GM12878 (cell line): Measurements from ENCODE around the gene CNDP2. TPM values are rescaled to one million over a fixed set of nuclear protein-coding genes. Genes with fewer than 3 reads are reported as not detected.

Experiments used
- ATAC-seq: fragments of 200-7000 bp; cut with Tn5 transposase; 3 replicates; pipeline ENCODE4 v1.9.1; 2020; ENCODE audit warnings: mild to moderate bottlenecking, moderate library complexity
- BruUV-seq: library from RNA; stranded (reverse); fragments of 400-500 nt; replicated peaks from 2 replicates; lab custom pipeline; 2021; lab: Mats Ljungman, UMichigan
- CTCF ChIA-PET: fragments of 300-600 bp; sonication (Branson Sonifier 250); formaldehyde crosslinking; extraction: SDS; loops from one replicate; lab custom pipeline; 2021; ENCODE audit warnings: inconsistent platforms; lab: Yijun Ruan, JAX
- POLR2A ChIA-PET: fragments of 350-600 bp; formaldehyde crosslinking; extraction: SDS; loops from one replicate; lab custom pipeline; 2021; ENCODE audit warnings: inconsistent platforms; lab: Charles Lee
- RAD21 ChIA-PET: fragments of 300-600 bp; sonication (Branson Sonifier 250); formaldehyde crosslinking; loops from one replicate; lab custom pipeline; 2023; ENCODE audit warnings: antibody characterized with exemption; ENCODE audit not compliant: unreplicated experiment; lab: Charles Lee
- SMC1A ChIA-PET: fragments of 300-600 bp; sonication (Branson Sonifier 250); formaldehyde crosslinking; loops from one replicate; lab custom pipeline; 2023; ENCODE audit not compliant: unreplicated experiment, uncharacterized antibody; lab: Charles Lee
- DNase-seq: peaks from one replicate; pipeline ENCODE4 v3.0.0-alpha.2; 2011; ENCODE audit warnings: low read depth, low spot score
- FAIRE-seq: peaks from 3 replicates; lab custom pipeline; 2011; peaks lifted over from hg19 to GRCh38; lab: Jason Lieb, UNC
- H2AFZ ChIP-seq: 2 replicates; pipeline ENCODE4 v1.6.0; 2011; ENCODE audit warnings: low read depth, low read length, control low read depth; ENCODE audit not compliant: control insufficient read depth
- H3K27ac ChIP-seq: 2 replicates; pipeline ENCODE4 v1.5.1; 2011; ENCODE audit warnings: control low read depth; ENCODE audit not compliant: control insufficient read depth, insufficient read depth
- H3K27me3 ChIP-seq, 2 experiments: replicated peaks in 1 of 2; 2 replicates each; pipeline versions ENCODE4 v1.6.0 to v1.6.1; 2011; ENCODE audit warnings: low read length in 1 of 2; ENCODE audit not compliant: control insufficient read depth in 2 of 2, insufficient read depth in 2 of 2
- H3K36me3 ChIP-seq, 2 experiments: 2 replicates each; pipeline ENCODE4 v1.5.1; 2011; ENCODE audit warnings: low read length in 1 of 2; ENCODE audit not compliant: control insufficient read depth in 2 of 2, insufficient read depth in 2 of 2
- H3K4me1 ChIP-seq: 2 replicates; pipeline ENCODE4 v1.6.1; 2011; ENCODE audit warnings: mild to moderate bottlenecking, low read length, moderate library complexity, mixed read lengths; ENCODE audit not compliant: control insufficient read depth, insufficient read depth
- H3K4me2 ChIP-seq: 2 replicates; pipeline ENCODE4 v1.6.0; 2011; ENCODE audit warnings: control low read depth; ENCODE audit not compliant: control insufficient read depth, insufficient read depth
- H3K4me3 ChIP-seq: fragments of 200-600 bp; sonication (generic); 2 replicates; pipeline ENCODE4 v1.5.1; 2016
- H3K79me2 ChIP-seq: 2 replicates; pipeline ENCODE4 v1.6.0; 2011; ENCODE audit warnings: low read length; ENCODE audit not compliant: control insufficient read depth, insufficient read depth
- H3K9ac ChIP-seq: 2 replicates; pipeline ENCODE4 v1.8.0; 2011; ENCODE audit warnings: low read length, control low read depth, mixed read lengths; ENCODE audit not compliant: control insufficient read depth, insufficient read depth
- H3K9me3 ChIP-seq: replicated peaks from 3 replicates; pipeline ENCODE4 v1.5.1; 2011; ENCODE audit warnings: mild to moderate bottlenecking, low read length; ENCODE audit not compliant: control insufficient read depth, insufficient read depth
- H4K20me1 ChIP-seq: 2 replicates; pipeline ENCODE4 v1.6.0; 2011; ENCODE audit not compliant: control insufficient read depth, insufficient read depth
- HDAC6 ChIP-seq: fragments of 200-600 bp; sonication (generic); IDR thresholded peaks from one replicate; pipeline ENCODE4 v1.8.0; 2017; ENCODE audit warnings: antibody characterized with exemption; ENCODE audit not compliant: unreplicated experiment
- KAT2A ChIP-seq: conservative IDR thresholded peaks from 2 replicates; pipeline ENCODE4 v1.6.1; 2011; ENCODE audit warnings: low read depth, low read length; ENCODE audit not compliant: control insufficient read depth
- KLF5 ChIP-seq: fragments of 450-650 bp; IDR thresholded peaks from 2 replicates; pipeline ENCODE4 v1.6.1; 2014; ENCODE audit warnings: mild to moderate bottlenecking; ENCODE audit not compliant: partially characterized antibody
- MEF2A ChIP-seq: IDR thresholded peaks from 2 replicates; pipeline ENCODE4 v1.6.1; 2011; ENCODE audit warnings: low read depth, mild to moderate bottlenecking, low read length, moderate library complexity; ENCODE audit not compliant: insufficient read depth
- MEF2B ChIP-seq: fragments of 450-650 bp; IDR thresholded peaks from 2 replicates; pipeline ENCODE4 v1.6.1; 2018; ENCODE audit warnings: mild to moderate bottlenecking, moderate library complexity; ENCODE audit not compliant: partially characterized antibody, poor library complexity, severe bottlenecking
- NFIC ChIP-seq: IDR thresholded peaks from 2 replicates; pipeline ENCODE4 v1.6.1; 2012; ENCODE audit warnings: low read depth, mild to moderate bottlenecking, inconsistent platforms, low read length, moderate library complexity
- NR2F1 ChIP-seq: fragments of 450-650 bp; conservative IDR thresholded peaks from 2 replicates; pipeline ENCODE4 v1.6.1; 2017; ENCODE audit warnings: mild to moderate bottlenecking
- SMAD5 ChIP-seq: IDR thresholded peaks from 2 replicates; pipeline ENCODE4 v1.6.1; 2016; ENCODE audit warnings: antibody characterized with exemption, low read depth
- ZNF24 ChIP-seq: fragments of 450-650 bp; IDR thresholded peaks from 2 replicates; pipeline ENCODE4 v1.6.1; 2017; ENCODE audit warnings: antibody characterized with exemption, mild to moderate bottlenecking
- ZNF274 ChIP-seq: IDR thresholded peaks from one replicate; pipeline ENCODE4 v1.8.0; 2011; ENCODE audit not compliant: insufficient read length, insufficient read depth
- ZSCAN29 ChIP-seq: fragments of 450-650 bp; IDR thresholded peaks from 2 replicates; pipeline ENCODE4 v1.6.1; 2017; ENCODE audit warnings: mild to moderate bottlenecking, moderate library complexity
- WGBS: methylation state at CpG from one replicate; pipeline ENCODE4 v1.1.6; 2016; ENCODE audit warnings: low lambda C conversion rate; ENCODE audit not compliant: insufficient replicate concordance, insufficient coverage; ENCODE audit errors: missing lambda C conversion rate; 5-methylcytosine and 5-hydroxymethylcytosine counted together
- in situ Hi-C: fragments of 300-500 bp; cut with MboI; formaldehyde crosslinking; loops from 9 replicates; pipeline ENCODE4 v1.14.3; 2018; ENCODE audit warnings: mixed read lengths
- intact Hi-C: fragments of 100-400 bp; cut with micrococcal nuclease; formaldehyde crosslinking; loops from one replicate; pipeline ENCODE4 v1.14.2; 2022; ENCODE audit not compliant: unreplicated experiment
- polyA plus RNA-seq, 11 experiments: library from polyadenylated mRNA; depleted of rRNA in 4 of 11; unstranded in 6 of 11; stranded (reverse) in 5 of 11; fragments of >200 nt; fragmentation: Nextera tagmentation in 4 of 11; fragmentation: Illumina TruSeq in 1 of 11; extraction: Ambion mirVana in 4 of 11; extraction: Trizol in 1 of 11; gene quantifications; 1 replicate in 1 of 11; 2 replicates in 10 of 11; pipeline versions ENCODE4 v1.2.1 to v1.2.3, GENCODE V29; 2011 to 2016; ENCODE audit warnings: inconsistent platforms in 2 of 11, missing spikeins in 2 of 11, low read depth in 1 of 11
- total RNA-seq, 4 experiments: library from RNA; depleted of rRNA in 3 of 4; stranded (reverse); fragments of >200 nt in 3 of 4; fragmentation: Illumina TruSeq in 1 of 4; extraction: Trizol in 1 of 4; gene quantifications; 2 replicates each; pipeline versions ENCODE4 v1.2.1 to v1.2.3, GENCODE V29; 2013 to 2021

Gene CNDP2
- total and polyA plus RNA-seq, 10 of the 15 experiments (the other 5 are each of a cell fraction or from before 2014, with no cell fraction given): 63.5 to 213 (median 158) TPM

- ChIA-PET POLR2A (no interaction called here), CTCF (no interaction called here), SMC1A (no interaction called here), RAD21 (interaction anchor here (1.2 kb wide), 1 partner anchor 58 kb away, joined by 4 read pairs; no protein-coding TSS in a partner anchor)
- FAIRE-seq (no peak), DNase-seq (no peak), ATAC-seq (no peak)
- WGBS: 32% methylated on average over 9 of the region's 9 CpGs
- TF ChIP-seq ZNF24 (no peak), SMAD5 (no peak)
- intact Hi-C loops (no loop called here), in situ Hi-C loops (no loop called here)
- peaks cover 9% of the 10 kb centered on the region for H3K4me1 ChIP-seq
- BruUV-seq: no TSS peak
- no peaks in the 10 kb centered on the region for H3K79me2 ChIP-seq
- no peaks in the 10 kb centered on the region for H4K20me1 ChIP-seq
- no peak overlapping the region for H3K9ac ChIP-seq
- no peaks in the 10 kb centered on the region; the same call in 2 of the 3 replicates for H3K9me3 ChIP-seq
- no peak overlapping the region for H2AFZ ChIP-seq
- no peaks in the 10 kb centered on the region for H3K36me3 ChIP-seq
- H3K27me3 ChIP-seq: no peaks in the 10 kb centered on the region; a peak in 1 of 4 replicates
- H3K4me3 ChIP-seq: no peak overlapping the region
- H3K27ac ChIP-seq: no peak overlapping the region
- no peak overlapping the region for H3K4me2 ChIP-seq
Observed at GRCh38 chr18:74532511-74533025, 36.4 kb downstream of the CNDP2 start.

GRCh38 chr18:74533666-74534065, 37.5 kb downstream of the CNDP2 start:
- intact Hi-C loops: no loop called here
- BruUV-seq: no TSS peak

More at GRCh38 chr18:74533666-74534065, 37.5 kb downstream of the CNDP2 start:
- ChIA-PET CTCF (no interaction called here), RAD21 (no interaction called here), POLR2A (no interaction called here), SMC1A (no interaction called here)
- TF ChIP-seq NR2F1: no peak
- TF ChIP-seq MEF2B: no peak
- no peak for TF ChIP-seq MEF2A
- no peak for TF ChIP-seq KLF5
- no peak for TF ChIP-seq HDAC6
- no peak for TF ChIP-seq NFIC
- TF ChIP-seq ZNF274: no peak
- TF ChIP-seq ZSCAN29: no peak
- no peak for TF ChIP-seq KAT2A
- ATAC-seq: no peak
- Histone ChIP-seq H3K4me1 (peaks cover 5% of the 10 kb centered on the region), H3K9me3 (no peaks in the 10 kb centered on the region; the same call in 2 of the 3 replicates), H4K20me1 (no peaks in the 10 kb centered on the region), H3K27me3 (no peaks in the 10 kb centered on the region; a peak in 1 of 4 replicates), H3K79me2 (no peaks in the 10 kb centered on the region), H3K4me2 (no peak overlapping the region), H3K9ac (no peak overlapping the region), H3K27ac (no peak overlapping the region), H3K36me3 (no peaks in the 10 kb centered on the region), H3K4me3 (no peak overlapping the region), H2AFZ (no peak overlapping the region)
- FAIRE-seq: no peak
- in situ Hi-C loops: no loop called here
- WGBS: 88% methylated on average over 12 of the region's 12 CpGs
- DNase-seq: no peak
